DND-41 (cell line): ENCODE measurements around the gene SOX13.

Experiments
- CTCF ChIP-seq: IDR thresholded peaks from 2 replicates; pipeline ENCODE4 v1.5.1; 2012; ENCODE audit warnings: borderline replicate concordance, low read length, moderate library complexity, mild to moderate bottlenecking; ENCODE audit not compliant: poor library complexity, severe bottlenecking; ENCODE audit errors: extremely low read depth
- EZH2 ChIP-seq: IDR thresholded peaks from 3 replicates; pipeline ENCODE4 v1.6.1; 2012; ENCODE audit warnings: borderline replicate concordance, low read depth, mild to moderate bottlenecking, moderate library complexity, low read length, inconsistent platforms; ENCODE audit not compliant: severe bottlenecking

GRCh38 chr1:204150702-204151551 is 78.0 kb downstream of the SOX13 start:
- TF ChIP-seq CTCF (no peak), EZH2 (no peak)
